ENCODE data around the gene RXRA.

DNA sequence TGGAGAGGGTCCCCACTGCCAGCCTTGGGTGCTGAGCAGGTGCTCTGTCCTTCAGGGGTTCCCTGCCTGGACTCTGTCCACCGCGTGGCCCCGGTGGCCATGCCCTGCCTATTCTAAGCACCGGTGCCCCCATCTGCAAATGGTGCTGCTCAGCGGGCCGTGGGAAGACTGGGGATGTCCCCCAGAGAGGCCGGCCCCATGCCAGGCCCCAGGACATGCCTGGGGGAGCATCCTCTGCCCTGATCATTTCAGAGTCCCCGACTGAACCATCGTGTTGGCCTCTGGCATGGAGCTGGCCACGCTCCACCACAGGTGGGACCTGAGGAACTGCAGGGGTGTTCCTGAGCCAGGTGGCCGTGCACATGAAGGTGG, 64.7 kb downstream of the RXRA start:
- TF ChIP-seq YY1 (IDR thresholded peaks at IDR 0.05; ENCODE audit: insufficient read depth, insufficient read length): no peak
- TF ChIP-seq SUZ12 (IDR thresholded peaks at IDR 0.05; ENCODE audit: extremely low read depth, insufficient read depth, insufficient read length): no peak
- TF ChIP-seq ZNF274 (IDR thresholded peaks at IDR 0.05; ENCODE audit: low read depth, low read length): no peak
